Tibial artery (tissue), 4 donors: Measurements from ENCODE around the gene CABLES1.
A peak's percentile ranks its signal among the peaks of the same experiment; 100 is the strongest.

Source experiments
- DNase-seq, 2 donors: peaks; one replicate each; pipeline ENCODE4 v3.0.0-alpha.2; 2019
- H3K27ac ChIP-seq, 2 donors: fragments of 200-600 bp; sonication (generic) in 1 of 2; 1 replicate in 1 of 2; 2 replicates in 1 of 2; pipeline ENCODE4 v1.5.1; 2018 to 2019; ENCODE audit warnings: mild to moderate bottlenecking in 1 of 2
- H3K27me3 ChIP-seq, 2 donors: fragments of 200-600 bp; sonication (generic) in 1 of 2; one replicate each; pipeline versions ENCODE4 v1.5.1 to v1.6.0; 2016 to 2019
- H3K36me3 ChIP-seq, 3 donors: fragments of 200-600 bp; sonication (generic) in 2 of 3; one replicate each; pipeline ENCODE4 v1.5.1; 2016 to 2019; ENCODE audit warnings: mild to moderate bottlenecking in 2 of 3
- H3K4me1 ChIP-seq, 4 donors: fragments of 200-600 bp; sonication (generic) in 2 of 4; 1 replicate in 3 of 4; 2 replicates in 1 of 4; pipeline ENCODE4 v1.5.1; 2016 to 2019
- H3K4me3 ChIP-seq, 2 donors: fragments of 200-600 bp; sonication (generic) in 1 of 2; 1 replicate in 1 of 2; 2 replicates in 1 of 2; pipeline ENCODE4 v1.5.1; 2018 to 2019; ENCODE audit warnings: mild to moderate bottlenecking in 2 of 2
- H3K9me3 ChIP-seq, 3 donors: fragments of 200-600 bp; sonication (generic) in 1 of 3; one replicate each; pipeline ENCODE4 v1.5.1; 2016 to 2019
- CTCF ChIP-seq, 2 experiments: fragments of 200-600 bp in 1 of 2; fragments of 450-650 bp in 1 of 2; IDR thresholded peaks; one replicate each; pipeline ENCODE4 v1.5.1; 2017 to 2019; ENCODE audit warnings: antibody characterized with exemption in 2 of 2, mild to moderate bottlenecking in 1 of 2, moderate library complexity in 1 of 2
- intact Hi-C: fragments of 100-400 bp; cut with DNase I; formaldehyde crosslinking; loops from one replicate; pipeline ENCODE4 v1.15.0; 2023; ENCODE audit warnings: low total_unique reads

CABLES1 gene

GRCh38 chr18:23259701-23260681, 124.7 kb downstream of the CABLES1 start:
- TF ChIP-seq CTCF (IDR thresholded peaks at IDR 0.05): no peak
- no peaks in the 10 kb centered on the region for H3K27me3 ChIP-seq
- H3K27ac ChIP-seq: peak overlapping the region; percentile 74 to 83
- H3K9me3 ChIP-seq: no peaks in the 10 kb centered on the region
- H3K4me1 ChIP-seq: peaks cover 0 to 27% (median 25%) of the 10 kb centered on the region in 4 donors
- H3K36me3 ChIP-seq: peaks cover 0 to 18% (median 3%) of the 10 kb centered on the region in 3 donors
- H3K4me3 ChIP-seq: peak overlapping the region; percentile 26 to 45
- DNase-seq: peak; percentile 84 to 93
- intact Hi-C loops: no loop called here

- intact Hi-C loops: no loop called here
- H3K27ac ChIP-seq: peak overlapping the region; percentile 74 to 83
- TF ChIP-seq CTCF (IDR thresholded peaks at IDR 0.05): no peak
These were observed 125.8 kb downstream of the CABLES1 start for GRCh38 chr18:23260926-23261590.

GRCh38 chr18:23263551-23264235, 128.4 kb downstream of the CABLES1 start:
- Histone ChIP-seq H3K4me3 (no peak overlapping the region), H3K36me3 (no peaks in the 10 kb centered on the region), H3K4me1 (peaks cover 0 to 42% (median 33%) of the 10 kb centered on the region in 4 donors), H3K9me3 (no peaks in the 10 kb centered on the region), H3K27me3 (no peaks in the 10 kb centered on the region), H3K27ac (no peak overlapping the region)
- no peak for DNase-seq
- TF ChIP-seq CTCF (IDR thresholded peaks at IDR 0.05): no peak
- intact Hi-C loops: no loop called here

More at GRCh38 chr18:23260926-23261590, 125.8 kb downstream of the CABLES1 start:
- no peaks in the 10 kb centered on the region for H3K27me3 ChIP-seq
- H3K4me1 ChIP-seq: peaks cover 0 to 38% (median 30%) of the 10 kb centered on the region in 4 donors
- peaks cover 0 to 18% (median 0%) of the 10 kb centered on the region in 3 donors for H3K36me3 ChIP-seq
- DNase-seq: no peak
- H3K9me3 ChIP-seq: no peaks in the 10 kb centered on the region
- no peak overlapping the region for H3K4me3 ChIP-seq

- no peaks in the 10 kb centered on the region for H3K9me3 ChIP-seq
- H3K27me3 ChIP-seq: no peaks in the 10 kb centered on the region
- H3K36me3 ChIP-seq: no peaks in the 10 kb centered on the region
- peak overlapping the region; percentile 51 to 58 for H3K27ac ChIP-seq
- TF ChIP-seq CTCF (IDR thresholded peaks at IDR 0.05): no peak
- H3K4me1 ChIP-seq: peaks cover 0 to 20% (median 11%) of the 10 kb centered on the region in 4 donors
- DNase-seq: no peak
- intact Hi-C loops: no loop called here
- no peak overlapping the region for H3K4me3 ChIP-seq
These were observed 130.6 kb downstream of the CABLES1 start for GRCh38 chr18:23265682-23266399.
